Glomerular endothelial cell (primary cell): ENCODE measurements around the gene ANKRD62. TPM values are rescaled to one million over a fixed set of nuclear protein-coding genes. Genes with fewer than 3 reads are reported as not detected.
"Not testable (repeated sequence)": the region's sequence is repeated elsewhere in the genome, so short reads cannot be mapped to it uniquely, and the experiment has no call there.

Source experiments
- DNase-seq: peaks from one replicate; pipeline ENCODE4 v3.0.0-alpha.2; 2011; ENCODE audit warnings: low read depth, low spot score; ENCODE audit errors: extremely low read depth
- total RNA-seq: library from RNA; depleted of rRNA; stranded (reverse); fragments of >200 nt; gene quantifications from 2 replicates; pipeline ENCODE4 v1.2.3, GENCODE V29; 2015

The ANKRD62 gene
- total RNA-seq, 1 donor from 2014 or later, result not detected

GRCh38 chr18:12065397-12065796, 28.2 kb upstream of the ANKRD62 start:
- DNase-seq, result no peak

- DNase-seq, result no peak
Observed at GRCh38 chr18:12066910-12067511, 26.6 kb upstream of the ANKRD62 start.

- DNase-seq, result no peak
Observed at GRCh38 chr18:12067671-12068070, 26.0 kb upstream of the ANKRD62 start.

GRCh38 chr18:12068316-12068949, 25.2 kb upstream of the ANKRD62 start:
- not testable (repeated sequence) for DNase-seq

- DNase-seq, result no peak
Observed at GRCh38 chr18:12068950-12069320, 24.7 kb upstream of the ANKRD62 start.

GRCh38 chr18:12071066-12071465, 22.6 kb upstream of the ANKRD62 start:
- DNase-seq, result not testable (repeated sequence)

GRCh38 chr18:12072996-12073395, 20.6 kb upstream of the ANKRD62 start:
- no peak for DNase-seq

- DNase-seq, result no peak
Observed at GRCh38 chr18:12074736-12075135, 18.9 kb upstream of the ANKRD62 start.

- no peak for DNase-seq
Observed at GRCh38 chr18:12076424-12077140, 17.1 kb upstream of the ANKRD62 start.

GRCh38 chr18:12077994-12078393, 15.6 kb upstream of the ANKRD62 start:
- DNase-seq, result not testable (repeated sequence)

- peak; percentile 37 for DNase-seq
Observed at GRCh38 chr18:12079491-12080237, 14.0 kb upstream of the ANKRD62 start.

- no peak for DNase-seq
Observed at GRCh38 chr18:12085136-12085535, 8.5 kb upstream of the ANKRD62 start.

- no peak for DNase-seq
Observed at GRCh38 chr18:12085786-12086185, 7.9 kb upstream of the ANKRD62 start.

GRCh38 chr18:12086249-12086648, 7.4 kb upstream of the ANKRD62 start:
- no peak for DNase-seq

GRCh38 chr18:12086677-12087470, 6.8 kb upstream of the ANKRD62 start:
- no peak for DNase-seq

- DNase-seq, result no peak
Observed at GRCh38 chr18:12087471-12088025, 6.1 kb upstream of the ANKRD62 start.

GRCh38 chr18:12088096-12088495, 5.5 kb upstream of the ANKRD62 start:
- DNase-seq, result no peak

GRCh38 chr18:12088731-12089375, 4.8 kb upstream of the ANKRD62 start:
- no peak for DNase-seq

GRCh38 chr18:12091538-12092141, 2.0 kb upstream of the ANKRD62 start:
- no peak for DNase-seq
